GM18505 (cell line): ENCODE results near the gene CBX4.

Source experiments
- ATAC-seq: cut with Tn5 transposase; IDR thresholded peaks from one replicate; pipeline ENCODE4 v1.9.1; 2021; ENCODE audit not compliant: unreplicated experiment
- POLR2A ChIP-seq: IDR thresholded peaks from 4 replicates; pipeline ENCODE4 v1.6.1; 2011; ENCODE audit warnings: borderline replicate concordance; ENCODE audit not compliant: insufficient read depth, insufficient read length; ENCODE audit errors: extremely low read depth

The CBX4 gene

GRCh38 chr17:79812353-79813258 is 26.6 kb downstream of the CBX4 start:
- ATAC-seq: no peak
- no peak for TF ChIP-seq POLR2A

GRCh38 chr17:79811868-79812352 is 27.3 kb downstream of the CBX4 start:
- ATAC-seq: no peak
- TF ChIP-seq POLR2A: no peak

GRCh38 chr17:79811011-79811867 is 28.0 kb downstream of the CBX4 start:
- no peak for ATAC-seq

GRCh38 chr17:79810130-79811010 is 28.9 kb downstream of the CBX4 start:
- ATAC-seq: peak; percentile 58
- no peak for TF ChIP-seq POLR2A

More at GRCh38 chr17:79811011-79811867, 28.0 kb downstream of the CBX4 start:
- no peak for TF ChIP-seq POLR2A

- ATAC-seq: no peak
- no peak for TF ChIP-seq POLR2A
These were observed 29.6 kb downstream of the CBX4 start for GRCh38 chr17:79809530-79810129.

GRCh38 chr17:79808763-79809529 is 30.3 kb downstream of the CBX4 start:
- no peak for ATAC-seq
- no peak for TF ChIP-seq POLR2A

GRCh38 chr17:79806863-79807720 is 32.1 kb downstream of the CBX4 start:
- no peak for ATAC-seq
- no peak for TF ChIP-seq POLR2A

GRCh38 chr17:79806446-79806760 is 32.8 kb downstream of the CBX4 start:
- TF ChIP-seq POLR2A: no peak

GRCh38 chr17:79804856-79805696 is 34.2 kb downstream of the CBX4 start:
- no peak for ATAC-seq
- TF ChIP-seq POLR2A: no peak

More at GRCh38 chr17:79806446-79806760, 32.8 kb downstream of the CBX4 start:
- ATAC-seq: no peak
